Activated T-helper 17 cell treated with anti-CD3 and anti-CD28 coated beads, Interleukin-2, amount 50 U/mL, for 72 hours (primary cell): Measurements from ENCODE around the gene FBXL7. TPM values are rescaled to one million over a fixed set of nuclear protein-coding genes. Genes with fewer than 3 reads are reported as not detected.
"Not testable (repeated sequence)": the region's sequence is repeated elsewhere in the genome, so short reads cannot be mapped to it uniquely, and the experiment has no call there.

Source experiments
- ATAC-seq: fragments of 150-1000 bp; cut with Tn5 transposase; replicated peaks from 2 replicates; pipeline ENCODE4 v1.10.0; 2021; ENCODE audit warnings: mild to moderate bottlenecking, moderate library complexity
- H3K27ac Mint-ChIP-seq: one replicate; pipeline ENCODE4 v1.8.0; 2022; ENCODE audit warnings: mixed read lengths
- H3K27me3 Mint-ChIP-seq: one replicate; pipeline ENCODE4 v1.8.0; 2022; ENCODE audit warnings: mixed read lengths
- H3K36me3 Mint-ChIP-seq: one replicate; pipeline ENCODE4 v1.8.0; 2022; ENCODE audit warnings: low read depth, mild to moderate bottlenecking, mixed read lengths
- H3K4me1 Mint-ChIP-seq: one replicate; pipeline ENCODE4 v1.8.0; 2022; ENCODE audit warnings: mixed read lengths
- H3K4me3 Mint-ChIP-seq: one replicate; pipeline ENCODE4 v1.8.0; 2022; ENCODE audit warnings: mild to moderate bottlenecking, mixed read lengths
- H3K9me3 Mint-ChIP-seq: one replicate; pipeline ENCODE4 v1.8.0; 2022; ENCODE audit warnings: mixed read lengths
- total RNA-seq, 2 donors: library from RNA; stranded (reverse); gene quantifications; one replicate each; pipeline ENCODE4 v1.2.3, GENCODE V29; 2022

Gene FBXL7
- total RNA-seq, 2 donors from 2014 or later = not detected

GRCh38 chr5:15852949-15853348, 353.0 kb downstream of the FBXL7 start:
- peaks cover 4% of the 10 kb centered on the region for H3K9me3 Mint-ChIP-seq
- no peak overlapping the region for H3K27ac Mint-ChIP-seq
- no peaks in the 10 kb centered on the region for H3K36me3 Mint-ChIP-seq

DNA sequence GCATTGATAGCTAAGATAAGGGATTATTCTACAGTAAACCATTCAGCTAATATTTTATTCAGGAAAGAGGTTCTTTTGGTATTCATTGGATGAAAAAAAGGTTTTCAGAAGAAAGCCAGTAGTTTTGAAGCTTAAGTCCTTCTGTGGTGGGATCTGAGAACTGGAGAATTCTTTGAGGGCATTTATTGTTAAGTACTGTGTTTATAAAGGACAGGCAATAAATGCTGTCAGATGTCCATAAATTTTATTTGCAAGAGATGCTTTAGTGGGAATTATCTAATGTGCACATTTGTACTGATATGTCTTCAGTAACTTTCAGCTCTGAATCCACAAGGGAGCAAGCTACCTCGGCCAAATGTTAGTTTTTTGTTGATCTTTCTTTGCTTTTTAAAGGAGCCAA, 358.3 kb downstream of the FBXL7 start:
- H3K27me3 Mint-ChIP-seq = no peaks in the 10 kb centered on the region
- H3K4me3 Mint-ChIP-seq = no peak overlapping the region
- no peak for ATAC-seq
- no peak overlapping the region for H3K27ac Mint-ChIP-seq
- H3K36me3 Mint-ChIP-seq = no peaks in the 10 kb centered on the region
- no peaks in the 10 kb centered on the region for H3K4me1 Mint-ChIP-seq
- H3K9me3 Mint-ChIP-seq = peaks cover 16% of the 10 kb centered on the region

More at GRCh38 chr5:15852949-15853348, 353.0 kb downstream of the FBXL7 start:
- H3K4me3 Mint-ChIP-seq = no peak overlapping the region
- no peak for ATAC-seq
- peaks cover 3% of the 10 kb centered on the region for H3K27me3 Mint-ChIP-seq
- H3K4me1 Mint-ChIP-seq = no peaks in the 10 kb centered on the region

GRCh38 chr5:15864536-15865215, 364.7 kb downstream of the FBXL7 start:
- no peak for ATAC-seq
- H3K4me3 Mint-ChIP-seq = no peak overlapping the region
- no peak overlapping the region for H3K27ac Mint-ChIP-seq
- H3K4me1 Mint-ChIP-seq = no peaks in the 10 kb centered on the region
- H3K9me3 Mint-ChIP-seq = peaks cover 19% of the 10 kb centered on the region
- H3K36me3 Mint-ChIP-seq = no peaks in the 10 kb centered on the region
- H3K27me3 Mint-ChIP-seq = no peaks in the 10 kb centered on the region

GRCh38 chr5:15872259-15872658, 372.3 kb downstream of the FBXL7 start:
- not testable (repeated sequence) for H3K4me1 Mint-ChIP-seq, H3K27ac Mint-ChIP-seq, H3K36me3 Mint-ChIP-seq, H3K27me3 Mint-ChIP-seq, ATAC-seq, H3K4me3 Mint-ChIP-seq
- H3K9me3 Mint-ChIP-seq = peaks cover 22% of the 10 kb centered on the region

DNA sequence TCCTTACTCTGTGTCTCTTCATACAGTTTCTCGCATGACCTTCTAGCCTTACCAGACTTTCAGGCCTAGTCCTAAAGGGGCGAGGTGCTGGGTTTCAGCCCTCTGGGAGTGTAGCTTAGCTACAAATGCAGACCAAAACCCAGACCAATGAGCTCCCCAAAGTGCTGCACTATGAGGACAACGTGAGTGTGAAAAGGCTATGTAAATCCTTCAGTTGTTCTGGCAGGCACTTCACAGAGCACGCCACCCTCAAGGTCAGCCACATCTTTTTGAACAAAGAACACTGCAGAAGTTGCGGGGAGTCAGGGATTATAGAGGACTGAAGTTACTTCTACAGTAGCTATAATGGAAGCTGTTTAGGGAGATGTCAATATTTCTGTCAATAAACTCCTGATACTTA, 377.9 kb downstream of the FBXL7 start:
- Mint-ChIP-seq H3K27me3 (no peaks in the 10 kb centered on the region), H3K9me3 (peaks cover 10% of the 10 kb centered on the region), H3K27ac (no peak overlapping the region), H3K4me3 (no peak overlapping the region), H3K36me3 (no peaks in the 10 kb centered on the region), H3K4me1 (no peaks in the 10 kb centered on the region)
- no peak for ATAC-seq

DNA sequence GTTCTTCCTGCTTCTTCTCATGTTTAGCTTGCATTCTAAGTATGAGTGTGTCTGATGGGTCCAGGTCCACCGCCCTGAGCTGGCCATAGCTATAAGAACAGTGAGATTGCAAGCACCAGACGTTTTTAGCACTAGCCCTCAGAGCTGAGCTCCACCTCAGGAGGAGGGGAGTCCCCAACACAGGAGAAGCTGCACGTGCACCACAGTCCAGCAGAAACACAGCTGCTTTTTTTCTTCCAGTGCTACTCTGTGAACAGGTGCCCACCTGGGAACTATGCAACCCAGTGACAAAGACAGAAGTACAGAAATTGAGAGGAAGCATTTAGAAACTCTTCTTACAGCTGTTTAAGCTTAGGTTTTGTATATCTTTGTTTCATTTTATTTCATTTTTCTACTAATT, 380.2 kb downstream of the FBXL7 start:
- Mint-ChIP-seq H3K36me3 (no peaks in the 10 kb centered on the region), H3K27me3 (no peaks in the 10 kb centered on the region), H3K4me1 (no peaks in the 10 kb centered on the region), H3K4me3 (no peak overlapping the region), H3K27ac (no peak overlapping the region), H3K9me3 (peaks cover 4% of the 10 kb centered on the region)
- no peak for ATAC-seq

- Mint-ChIP-seq H3K36me3 (no peaks in the 10 kb centered on the region), H3K4me3 (no peak overlapping the region), H3K27ac (no peak overlapping the region), H3K4me1 (no peaks in the 10 kb centered on the region), H3K9me3 (peaks cover 4% of the 10 kb centered on the region), H3K27me3 (no peaks in the 10 kb centered on the region)
- ATAC-seq = no peak
Measured at GRCh38 chr5:15885156-15885555, 385.2 kb downstream of the FBXL7 start.

DNA sequence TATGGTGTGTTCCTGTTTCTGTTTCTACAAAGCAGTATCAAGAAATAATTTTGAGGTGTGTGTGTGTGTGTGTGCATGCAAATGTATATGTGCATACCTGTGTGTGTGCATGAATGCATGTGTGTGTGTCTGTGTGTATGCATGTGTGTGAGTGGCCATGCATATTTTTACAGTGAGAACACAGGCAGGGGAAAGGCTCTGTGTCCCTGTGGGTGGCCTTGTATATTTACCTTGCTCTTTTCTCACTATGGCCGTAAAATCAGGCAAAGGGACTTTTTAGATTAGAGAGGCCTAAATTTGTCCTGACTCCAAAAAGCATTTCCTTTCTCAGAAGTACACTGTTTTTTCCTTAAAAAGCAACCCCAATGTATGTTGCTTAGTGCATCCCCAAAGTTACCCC, 386.2 kb downstream of the FBXL7 start:
- H3K4me1 Mint-ChIP-seq = no peaks in the 10 kb centered on the region
- H3K36me3 Mint-ChIP-seq = no peaks in the 10 kb centered on the region
- ATAC-seq = no peak
- no peak overlapping the region for H3K4me3 Mint-ChIP-seq
- no peaks in the 10 kb centered on the region for H3K27me3 Mint-ChIP-seq
- peaks cover 4% of the 10 kb centered on the region for H3K9me3 Mint-ChIP-seq
- no peak overlapping the region for H3K27ac Mint-ChIP-seq

GRCh38 chr5:15887093-15887492, 387.1 kb downstream of the FBXL7 start:
- no peak overlapping the region for H3K4me3 Mint-ChIP-seq

GRCh38 chr5:15889001-15889400, 389.0 kb downstream of the FBXL7 start:
- H3K27ac Mint-ChIP-seq = no peak overlapping the region
- H3K9me3 Mint-ChIP-seq = no peaks in the 10 kb centered on the region
- H3K4me1 Mint-ChIP-seq = no peaks in the 10 kb centered on the region
- no peak overlapping the region for H3K4me3 Mint-ChIP-seq
- ATAC-seq = no peak
- H3K36me3 Mint-ChIP-seq = no peaks in the 10 kb centered on the region
- H3K27me3 Mint-ChIP-seq = no peaks in the 10 kb centered on the region

More at GRCh38 chr5:15887093-15887492, 387.1 kb downstream of the FBXL7 start:
- Mint-ChIP-seq H3K27ac (no peak overlapping the region), H3K4me1 (no peaks in the 10 kb centered on the region), H3K9me3 (no peaks in the 10 kb centered on the region), H3K36me3 (no peaks in the 10 kb centered on the region), H3K27me3 (no peaks in the 10 kb centered on the region)
- ATAC-seq = no peak

GRCh38 chr5:15893866-15894265, 393.9 kb downstream of the FBXL7 start:
- H3K27ac Mint-ChIP-seq = no peak overlapping the region
- H3K4me1 Mint-ChIP-seq = no peaks in the 10 kb centered on the region

GRCh38 chr5:15897656-15898055, 397.7 kb downstream of the FBXL7 start:
- Mint-ChIP-seq H3K27me3 (no peaks in the 10 kb centered on the region), H3K4me1 (no peaks in the 10 kb centered on the region), H3K4me3 (no peak overlapping the region), H3K27ac (no peak overlapping the region), H3K36me3 (no peaks in the 10 kb centered on the region), H3K9me3 (peaks cover 5% of the 10 kb centered on the region)
- no peak for ATAC-seq

More at GRCh38 chr5:15893866-15894265, 393.9 kb downstream of the FBXL7 start:
- Mint-ChIP-seq H3K27me3 (no peaks in the 10 kb centered on the region), H3K36me3 (no peaks in the 10 kb centered on the region), H3K9me3 (peaks cover 5% of the 10 kb centered on the region), H3K4me3 (no peak overlapping the region)
- no peak for ATAC-seq

- H3K4me1 Mint-ChIP-seq = no peaks in the 10 kb centered on the region
- peaks cover 5% of the 10 kb centered on the region for H3K9me3 Mint-ChIP-seq
- ATAC-seq = no peak
- H3K4me3 Mint-ChIP-seq = no peak overlapping the region
- H3K27ac Mint-ChIP-seq = no peak overlapping the region
- no peaks in the 10 kb centered on the region for H3K36me3 Mint-ChIP-seq
- H3K27me3 Mint-ChIP-seq = no peaks in the 10 kb centered on the region
Measured at GRCh38 chr5:15898641-15899040, 398.7 kb downstream of the FBXL7 start.

DNA sequence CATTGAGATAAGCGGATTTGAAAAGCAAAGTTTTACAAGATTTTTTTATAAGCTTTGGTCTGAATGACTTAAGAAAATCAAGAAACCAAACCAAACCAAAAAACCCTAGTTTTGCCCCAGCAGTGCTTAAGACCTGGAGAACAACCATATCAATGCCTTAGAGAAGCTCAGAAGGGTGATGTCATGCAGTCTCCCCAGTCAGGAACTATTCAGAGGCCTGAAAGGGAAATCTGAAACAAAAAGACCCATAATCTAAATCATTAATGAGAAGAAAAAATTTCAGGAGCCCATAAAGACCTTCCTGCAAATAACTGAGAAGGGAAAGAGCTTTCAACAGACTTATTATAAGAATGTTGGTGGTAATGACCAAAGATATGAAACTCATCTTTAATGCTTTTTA, 399.5 kb downstream of the FBXL7 start:
- no peaks in the 10 kb centered on the region for H3K4me1 Mint-ChIP-seq
- no peaks in the 10 kb centered on the region for H3K27me3 Mint-ChIP-seq
- H3K4me3 Mint-ChIP-seq = no peak overlapping the region
- H3K27ac Mint-ChIP-seq = no peak overlapping the region
- no peaks in the 10 kb centered on the region for H3K36me3 Mint-ChIP-seq
- no peak for ATAC-seq
- H3K9me3 Mint-ChIP-seq = peaks cover 5% of the 10 kb centered on the region

- Mint-ChIP-seq H3K4me3 (no peak overlapping the region), H3K27ac (no peak overlapping the region), H3K9me3 (peaks cover 5% of the 10 kb centered on the region), H3K27me3 (no peaks in the 10 kb centered on the region), H3K36me3 (no peaks in the 10 kb centered on the region), H3K4me1 (no peaks in the 10 kb centered on the region)
- ATAC-seq = no peak
Measured at GRCh38 chr5:15901151-15901550, 401.2 kb downstream of the FBXL7 start.

DNA sequence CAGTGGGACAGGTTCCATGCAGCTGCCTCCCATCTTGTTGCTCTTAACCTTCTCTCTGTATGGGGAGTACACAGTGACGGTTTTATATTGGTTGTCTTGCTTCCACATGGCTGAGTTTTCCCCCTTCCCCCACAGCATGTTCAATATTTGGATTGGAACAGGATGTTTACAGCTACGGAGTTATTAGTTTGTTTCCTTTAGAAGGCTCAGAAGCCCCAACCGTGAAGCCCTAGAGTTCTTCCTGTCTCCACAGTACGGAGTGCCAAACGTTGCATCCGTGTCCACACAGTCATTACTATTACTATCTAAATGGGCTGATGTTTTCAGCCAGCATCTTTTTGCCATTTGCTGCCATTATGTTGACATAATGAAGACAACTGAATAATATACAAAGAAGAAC, 402.1 kb downstream of the FBXL7 start:
- Mint-ChIP-seq H3K4me1 (no peaks in the 10 kb centered on the region), H3K9me3 (peaks cover 5% of the 10 kb centered on the region), H3K4me3 (no peak overlapping the region), H3K27me3 (no peaks in the 10 kb centered on the region), H3K27ac (no peak overlapping the region), H3K36me3 (no peaks in the 10 kb centered on the region)
- no peak for ATAC-seq
